Keratinocyte (primary cell): ENCODE results near the gene EXOC3. TPM values are rescaled to one million over a fixed set of nuclear protein-coding genes. Genes with fewer than 3 reads are reported as not detected.

Source experiments
- DNase-seq: peaks from one replicate; pipeline ENCODE4 v3.0.0-alpha.2; 2011; ENCODE audit warnings: low read depth, missing footprints, low spot score
- FAIRE-seq: peaks from 2 replicates; lab custom pipeline; 2011; peaks lifted over from hg19 to GRCh38; lab: Jason Lieb, UNC
- H2AFZ ChIP-seq: 2 replicates; pipeline ENCODE4 v1.6.0; 2012; ENCODE audit warnings: low read length, control low read depth, inconsistent platforms; ENCODE audit not compliant: control insufficient read depth
- H3K27ac ChIP-seq: 2 replicates; pipeline ENCODE4 v1.5.1; 2011; ENCODE audit warnings: low read length; ENCODE audit not compliant: control insufficient read depth, insufficient read depth
- H3K27me3 ChIP-seq: 3 replicates; pipeline ENCODE4 v1.6.0; 2011; ENCODE audit warnings: low read length; ENCODE audit not compliant: control insufficient read depth, insufficient read depth; ENCODE audit errors: extremely low read depth
- H3K36me3 ChIP-seq, 2 experiments: 2 replicates in 1 of 2; 3 replicates in 1 of 2; pipeline ENCODE4 v1.5.1; 2011; ENCODE audit warnings: low read length in 2 of 2, mild to moderate bottlenecking in 1 of 2; ENCODE audit not compliant: control insufficient read depth in 2 of 2, insufficient read depth in 2 of 2; ENCODE audit errors: extremely low read depth in 1 of 2
- H3K4me1 ChIP-seq: 3 replicates; pipeline ENCODE4 v1.5.1; 2011; ENCODE audit warnings: low read length; ENCODE audit not compliant: control insufficient read depth, insufficient read depth; ENCODE audit errors: extremely low read depth
- H3K4me2 ChIP-seq: 3 replicates; pipeline ENCODE4 v1.6.0; 2011; ENCODE audit warnings: low read depth, low read length; ENCODE audit not compliant: control insufficient read depth, insufficient read depth; ENCODE audit errors: extremely low read depth
- H3K4me3 ChIP-seq, 3 experiments: fragments of 200-600 bp in 1 of 3; sonication (generic) in 1 of 3; 2 replicates in 2 of 3; 3 replicates in 1 of 3; pipeline ENCODE4 v1.5.1; 2011 to 2016; ENCODE audit warnings: low read length in 3 of 3, mild to moderate bottlenecking in 3 of 3, control low read depth in 2 of 3, inconsistent platforms in 1 of 3, low read depth in 1 of 3, mixed read lengths in 1 of 3, mixed run types in 1 of 3, moderate library complexity in 1 of 3; ENCODE audit not compliant: control insufficient read depth in 2 of 3, insufficient read depth in 2 of 3; ENCODE audit errors: extremely low read depth in 1 of 3
- H3K79me2 ChIP-seq: 2 replicates; pipeline ENCODE4 v1.6.0; 2012; ENCODE audit warnings: low read length; ENCODE audit not compliant: control insufficient read depth, insufficient read depth
- H3K9ac ChIP-seq: 3 replicates; pipeline ENCODE4 v1.6.0; 2011; ENCODE audit warnings: low read length; ENCODE audit not compliant: control insufficient read depth, insufficient read depth; ENCODE audit errors: extremely low read depth
- H3K9me1 ChIP-seq: 3 replicates; pipeline ENCODE4 v1.6.0; 2011; ENCODE audit warnings: low read length; ENCODE audit not compliant: control insufficient read depth, insufficient read depth; ENCODE audit errors: extremely low read depth
- H3K9me3 ChIP-seq: 2 replicates; pipeline ENCODE4 v1.5.1; 2012; ENCODE audit warnings: low read depth, low read length; ENCODE audit not compliant: control insufficient read depth
- H4K20me1 ChIP-seq: 3 replicates; pipeline ENCODE4 v1.6.0; 2011; ENCODE audit warnings: low read length; ENCODE audit not compliant: control insufficient read depth, insufficient read depth; ENCODE audit errors: extremely low read depth
- EZH2 ChIP-seq: IDR thresholded peaks from one replicate; pipeline ENCODE4 v1.6.1; 2012; ENCODE audit warnings: inconsistent platforms, mild to moderate bottlenecking, low read length, moderate library complexity
- dilution Hi-C: fragments of 300-500 bp; cut with MboI; formaldehyde crosslinking; loops from one replicate; pipeline ENCODE4 v1.7.0; 2020; ENCODE audit warnings: low sequenced_read_pairs; ENCODE audit not compliant: extremely low pct_ligation_motif_present
- polyA plus RNA-seq, 5 experiments: library from polyadenylated mRNA; depleted of rRNA in 3 of 5; stranded (reverse) in 3 of 5; stranded (forward) in 1 of 5; unstranded in 1 of 5; fragments of >200 nt; gene quantifications; 1 replicate in 1 of 5; 2 replicates in 3 of 5; 3 replicates in 1 of 5; pipeline versions ENCODE4 v1.2.1 to v1.2.3, GENCODE V29; 2011 to 2012; ENCODE audit warnings: missing spikeins in 2 of 5, low read depth in 1 of 5, low replicate concordance in 1 of 5
- TF ChIP-seq, protein P1 (sequence below), 3 experiments: IDR thresholded peaks in 1 of 3; conservative IDR thresholded peaks in 1 of 3; optimal IDR thresholded peaks in 1 of 3; 2 replicates in 2 of 3; 3 replicates in 1 of 3; pipeline versions ENCODE3 to v1.5.1; 2011; ENCODE audit warnings: low read length in 3 of 3, mild to moderate bottlenecking in 3 of 3, moderate library complexity in 2 of 3, control low read depth in 1 of 3, inconsistent platforms in 1 of 3; ENCODE audit not compliant: insufficient read depth in 2 of 3; ENCODE audit errors: extremely low read depth in 1 of 3

The EXOC3 gene
- polyA plus RNA-seq, 1 donor (not counting 4 experiments of a cell fraction or from before 2014, with no cell fraction given) = 14.2 TPM

DNA sequence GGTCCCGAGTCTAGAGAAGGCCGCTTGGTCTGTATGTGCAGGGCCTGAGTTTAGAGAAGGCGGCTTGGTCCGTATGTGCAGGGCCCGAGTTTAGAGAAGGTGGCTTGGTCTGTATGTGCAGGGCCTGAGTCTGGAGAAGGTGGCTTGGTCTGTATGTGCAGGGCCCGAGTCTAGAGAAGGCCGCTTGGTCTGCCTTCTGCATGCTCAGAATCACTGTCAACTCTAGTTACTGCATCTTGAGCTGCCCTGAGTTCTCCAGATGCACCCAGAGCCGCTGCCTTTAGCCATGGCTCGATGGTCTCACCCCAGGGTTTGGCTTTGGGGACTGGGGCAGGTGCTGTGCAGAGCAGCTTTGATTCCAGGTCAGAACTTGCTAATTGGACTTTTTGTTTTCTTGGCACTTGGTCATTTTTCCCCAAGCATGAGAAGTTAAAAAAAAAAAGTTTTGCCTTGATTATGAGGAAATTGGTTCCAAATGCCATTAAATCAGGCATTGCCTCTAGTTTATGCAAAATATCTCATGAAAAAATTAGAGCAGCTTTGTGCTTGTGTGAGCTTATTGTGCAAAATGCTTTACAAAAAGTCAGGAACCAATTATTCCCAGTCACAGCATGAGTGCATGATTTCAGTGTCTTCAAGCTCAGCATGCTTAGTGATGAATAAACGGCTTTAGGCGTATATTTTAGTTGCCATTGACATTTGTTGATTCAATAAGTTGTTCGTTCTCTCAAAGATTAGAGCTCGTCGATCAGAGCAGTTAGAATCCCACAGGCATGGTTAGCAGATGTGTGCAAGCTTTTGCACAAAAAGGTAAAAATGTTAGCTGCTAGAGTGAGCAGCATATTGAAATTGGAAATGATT, 25.4 kb upstream of the EXOC3 start:
- Histone ChIP-seq H3K27ac (no peak overlapping the region), H4K20me1 (no peaks in the 10 kb centered on the region), H3K4me1 (peaks cover 5% of the 10 kb centered on the region), H3K79me2 (no peaks in the 10 kb centered on the region), H3K36me3 (no peaks in the 10 kb centered on the region), H3K27me3 (no peaks in the 10 kb centered on the region), H3K9me1 (no peaks in the 10 kb centered on the region), H3K9ac (no peak overlapping the region), H3K9me3 (no peaks in the 10 kb centered on the region), H2AFZ (no peak overlapping the region), H3K4me3 (no peak overlapping the region), H3K4me2 (no peak overlapping the region)
- no peak for TF ChIP-seq EZH2
- TF ChIP-seq, protein P1, sequence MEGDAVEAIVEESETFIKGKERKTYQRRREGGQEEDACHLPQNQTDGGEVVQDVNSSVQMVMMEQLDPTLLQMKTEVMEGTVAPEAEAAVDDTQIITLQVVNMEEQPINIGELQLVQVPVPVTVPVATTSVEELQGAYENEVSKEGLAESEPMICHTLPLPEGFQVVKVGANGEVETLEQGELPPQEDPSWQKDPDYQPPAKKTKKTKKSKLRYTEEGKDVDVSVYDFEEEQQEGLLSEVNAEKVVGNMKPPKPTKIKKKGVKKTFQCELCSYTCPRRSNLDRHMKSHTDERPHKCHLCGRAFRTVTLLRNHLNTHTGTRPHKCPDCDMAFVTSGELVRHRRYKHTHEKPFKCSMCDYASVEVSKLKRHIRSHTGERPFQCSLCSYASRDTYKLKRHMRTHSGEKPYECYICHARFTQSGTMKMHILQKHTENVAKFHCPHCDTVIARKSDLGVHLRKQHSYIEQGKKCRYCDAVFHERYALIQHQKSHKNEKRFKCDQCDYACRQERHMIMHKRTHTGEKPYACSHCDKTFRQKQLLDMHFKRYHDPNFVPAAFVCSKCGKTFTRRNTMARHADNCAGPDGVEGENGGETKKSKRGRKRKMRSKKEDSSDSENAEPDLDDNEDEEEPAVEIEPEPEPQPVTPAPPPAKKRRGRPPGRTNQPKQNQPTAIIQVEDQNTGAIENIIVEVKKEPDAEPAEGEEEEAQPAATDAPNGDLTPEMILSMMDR (optimal IDR thresholded peaks at IDR 0.05 in 1 of 3, IDR thresholded peaks at IDR 0.05 in 1 of 3, conservative IDR thresholded peaks at IDR 0.05 in 1 of 3; ENCODE audit: extremely low read depth in 1 of 3, insufficient read depth in 2 of 3, low read length in 3 of 3) = no peak
- DNase-seq = no peak
- FAIRE-seq = no peak
- dilution Hi-C loops = no loop called here

- Histone ChIP-seq H3K4me2 (no peak overlapping the region), H3K27ac (no peak overlapping the region), H3K79me2 (no peaks in the 10 kb centered on the region), H2AFZ (no peak overlapping the region), H3K9ac (no peak overlapping the region), H3K9me1 (no peaks in the 10 kb centered on the region), H3K27me3 (no peaks in the 10 kb centered on the region), H4K20me1 (no peaks in the 10 kb centered on the region), H3K4me1 (peaks cover 3% of the 10 kb centered on the region), H3K9me3 (no peaks in the 10 kb centered on the region), H3K4me3 (no peak overlapping the region), H3K36me3 (no peaks in the 10 kb centered on the region)
- DNase-seq = no peak
- dilution Hi-C loops = no loop called here
- FAIRE-seq = no peak
- no peak for TF ChIP-seq EZH2
- TF ChIP-seq, protein P1 (optimal IDR thresholded peaks at IDR 0.05 in 1 of 3, IDR thresholded peaks at IDR 0.05 in 1 of 3, conservative IDR thresholded peaks at IDR 0.05 in 1 of 3; ENCODE audit: extremely low read depth in 1 of 3, insufficient read depth in 2 of 3, low read length in 3 of 3) = no peak
These were observed 24.5 kb upstream of the EXOC3 start for GRCh38 chr5:418162-419121.
